ENCODE measurements around the gene SMYD2. TPM values are rescaled to one million over a fixed set of nuclear protein-coding genes. Genes with fewer than 3 reads are reported as not detected.
A peak's percentile ranks its signal among the peaks of the same experiment; 100 is the strongest.

SMYD2 gene, protein sequence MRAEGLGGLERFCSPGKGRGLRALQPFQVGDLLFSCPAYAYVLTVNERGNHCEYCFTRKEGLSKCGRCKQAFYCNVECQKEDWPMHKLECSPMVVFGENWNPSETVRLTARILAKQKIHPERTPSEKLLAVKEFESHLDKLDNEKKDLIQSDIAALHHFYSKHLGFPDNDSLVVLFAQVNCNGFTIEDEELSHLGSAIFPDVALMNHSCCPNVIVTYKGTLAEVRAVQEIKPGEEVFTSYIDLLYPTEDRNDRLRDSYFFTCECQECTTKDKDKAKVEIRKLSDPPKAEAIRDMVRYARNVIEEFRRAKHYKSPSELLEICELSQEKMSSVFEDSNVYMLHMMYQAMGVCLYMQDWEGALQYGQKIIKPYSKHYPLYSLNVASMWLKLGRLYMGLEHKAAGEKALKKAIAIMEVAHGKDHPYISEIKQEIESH
- 24.2 and 25.8 TPM in 2 replicates for total RNA-seq (2021)
- Bru-seq, nascent RNA, result percentile 66 among the genes with signal in this experiment
- percentile 64 among the genes with signal in this experiment for BruChase-seq, experiment 1, labeled RNA remaining after a 2-hour chase
- BruChase-seq, experiment 2, labeled RNA remaining after a 6-hour chase, result percentile 56 among the genes with signal in this experiment
- long read RNA-seq, transcript SMYD2-201 (12 exons, 1,671 nt), result major isoform, 53 of 63 reads
- long read RNA-seq, partial matches to known transcripts, result 2 of 63 reads
- long read RNA-seq, other reads (novel, unspliced or antisense), result 5 of 63 reads

DNA sequence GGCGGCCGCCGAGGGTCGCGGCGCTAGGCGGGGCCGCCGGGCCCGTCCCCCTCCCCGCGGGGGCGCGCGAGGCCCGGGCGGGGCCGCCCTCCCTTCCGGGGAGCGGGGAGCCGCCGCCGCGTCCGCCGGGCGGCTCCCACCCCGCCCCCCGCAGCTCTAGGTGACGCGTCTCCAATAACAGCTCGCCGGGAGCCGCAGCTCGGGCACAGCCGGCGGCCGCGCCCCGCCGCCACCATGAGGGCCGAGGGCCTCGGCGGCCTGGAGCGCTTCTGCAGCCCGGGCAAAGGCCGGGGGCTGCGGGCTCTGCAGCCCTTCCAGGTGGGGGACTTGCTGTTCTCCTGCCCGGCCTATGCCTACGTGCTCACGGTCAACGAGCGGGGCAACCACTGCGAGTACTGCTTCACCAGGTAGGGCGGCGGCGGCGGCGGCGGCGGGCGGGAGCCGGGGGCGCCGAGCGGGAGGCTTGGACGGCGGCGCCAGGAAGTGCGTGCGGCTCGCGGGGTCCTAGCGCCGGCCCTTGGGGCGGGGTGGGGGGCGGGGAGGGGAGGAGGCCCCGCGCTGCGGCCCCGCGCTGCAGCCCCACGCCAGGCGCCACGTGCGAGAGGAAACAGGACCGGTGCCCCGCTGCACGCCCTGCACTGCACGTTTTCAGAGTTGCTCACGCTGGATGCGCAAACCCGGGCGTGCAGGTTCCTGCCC is at the start of gene SMYD2:
Gene SMYD2, plus strand, starts transcription at position 139 of the 699 bp plus-strand sequence. Its CDS starts 96 bp downstream, at position 235.
- Histone ChIP-seq H3K9me3 (ENCODE audit: low read depth, low read length, poor library complexity, severe bottlenecking) (no peaks in the 10 kb centered on the region), H3K27me3 (replicated peaks; ENCODE audit: insufficient read depth, low read depth, low read length, poor library complexity) (no peaks in the 10 kb centered on the region), H3K4me3 (ENCODE audit: low read depth, low read length, poor library complexity, severe bottlenecking) (peak within 1 kb of the TSS; percentile 89), H3K27ac (ENCODE audit: low read depth, low read length, poor library complexity, severe bottlenecking) (peak within 1 kb of the TSS; percentile 85), H3K36me3 (ENCODE audit: insufficient read depth, low read length, poor library complexity, severe bottlenecking) (no peaks in the 10 kb centered on the region), H3K4me1 (ENCODE audit: insufficient read depth, low read length, poor library complexity, severe bottlenecking) (peaks cover 18% of the 10 kb centered on the region)
- BruUV-seq (replicated peaks), result no TSS peak
- ChIA-PET CTCF (no interaction called here), POLR2A (ENCODE audit: low non-redundant PET) (no interaction called here)
- DNase-seq (ENCODE audit: low spot score), result peak; percentile 82
- intact Hi-C loops (cut with micrococcal nuclease; ENCODE audit: unreplicated experiment), result no loop called here
- no peak for TF ChIP-seq EZH2 (IDR thresholded peaks at IDR 0.05; ENCODE audit: borderline replicate concordance, low read depth, low read length, poor library complexity, severe bottlenecking)

DNA sequence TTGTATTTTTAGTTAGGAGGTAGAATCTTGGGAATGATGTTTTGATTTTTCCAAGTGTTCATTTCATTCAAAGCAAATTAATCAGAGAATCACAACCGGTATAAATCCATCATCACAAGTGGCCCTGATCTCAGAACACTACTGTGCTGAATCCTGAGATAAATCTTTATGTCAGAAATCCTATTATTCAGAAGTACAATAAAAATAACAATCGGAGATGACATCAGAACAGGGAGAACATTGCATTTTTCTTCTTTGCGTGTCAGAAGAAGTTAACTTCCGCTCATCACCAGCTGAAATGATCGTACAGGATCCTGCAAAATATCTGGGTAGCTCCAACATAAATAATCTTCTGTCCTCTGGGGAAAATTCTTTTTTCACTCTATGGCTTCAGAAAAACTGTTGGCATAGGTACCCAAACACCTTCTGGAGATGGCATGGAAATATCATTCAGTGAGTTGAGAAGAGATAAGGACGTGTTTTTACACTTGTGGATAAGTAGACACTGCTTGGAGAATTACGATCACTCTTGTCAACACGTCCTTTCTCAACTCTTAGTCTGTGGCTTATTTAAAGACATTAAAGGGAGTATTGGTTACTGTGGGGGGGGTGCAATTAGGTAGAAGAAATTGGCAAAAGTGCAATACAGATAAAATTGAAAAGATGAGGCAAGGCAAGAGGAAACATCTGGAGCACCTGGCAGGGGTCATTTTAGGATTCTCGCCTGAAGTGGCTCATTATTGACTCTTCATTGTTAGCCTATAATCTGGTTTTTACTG is 46.9 kb upstream of the SMYD2 start:
- H3K4me3 ChIP-seq (ENCODE audit: low read depth, low read length, poor library complexity, severe bottlenecking), result no peak overlapping the region
- peaks cover 30% of the 10 kb centered on the region for H3K27me3 ChIP-seq (replicated peaks; ENCODE audit: insufficient read depth, low read depth, low read length, poor library complexity)
- no peaks in the 10 kb centered on the region for H3K4me1 ChIP-seq (ENCODE audit: insufficient read depth, low read length, poor library complexity, severe bottlenecking)
- no peaks in the 10 kb centered on the region for H3K9me3 ChIP-seq (ENCODE audit: low read depth, low read length, poor library complexity, severe bottlenecking)
- no peak for DNase-seq (ENCODE audit: low spot score)
- TF ChIP-seq, protein P1, sequence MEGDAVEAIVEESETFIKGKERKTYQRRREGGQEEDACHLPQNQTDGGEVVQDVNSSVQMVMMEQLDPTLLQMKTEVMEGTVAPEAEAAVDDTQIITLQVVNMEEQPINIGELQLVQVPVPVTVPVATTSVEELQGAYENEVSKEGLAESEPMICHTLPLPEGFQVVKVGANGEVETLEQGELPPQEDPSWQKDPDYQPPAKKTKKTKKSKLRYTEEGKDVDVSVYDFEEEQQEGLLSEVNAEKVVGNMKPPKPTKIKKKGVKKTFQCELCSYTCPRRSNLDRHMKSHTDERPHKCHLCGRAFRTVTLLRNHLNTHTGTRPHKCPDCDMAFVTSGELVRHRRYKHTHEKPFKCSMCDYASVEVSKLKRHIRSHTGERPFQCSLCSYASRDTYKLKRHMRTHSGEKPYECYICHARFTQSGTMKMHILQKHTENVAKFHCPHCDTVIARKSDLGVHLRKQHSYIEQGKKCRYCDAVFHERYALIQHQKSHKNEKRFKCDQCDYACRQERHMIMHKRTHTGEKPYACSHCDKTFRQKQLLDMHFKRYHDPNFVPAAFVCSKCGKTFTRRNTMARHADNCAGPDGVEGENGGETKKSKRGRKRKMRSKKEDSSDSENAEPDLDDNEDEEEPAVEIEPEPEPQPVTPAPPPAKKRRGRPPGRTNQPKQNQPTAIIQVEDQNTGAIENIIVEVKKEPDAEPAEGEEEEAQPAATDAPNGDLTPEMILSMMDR (conservative IDR thresholded peaks at IDR 0.05; ENCODE audit: low read depth, low read length), result no peak
- TF ChIP-seq EZH2 (IDR thresholded peaks at IDR 0.05; ENCODE audit: borderline replicate concordance, low read depth, low read length, poor library complexity, severe bottlenecking), result no peak
- H3K36me3 ChIP-seq (ENCODE audit: insufficient read depth, low read length, poor library complexity, severe bottlenecking), result no peaks in the 10 kb centered on the region
- BruUV-seq (replicated peaks), result no TSS peak
- CTCF ChIA-PET, result no interaction called here
- intact Hi-C loops (cut with micrococcal nuclease; ENCODE audit: unreplicated experiment), result no loop called here
- H3K27ac ChIP-seq (ENCODE audit: low read depth, low read length, poor library complexity, severe bottlenecking), result no peak overlapping the region
- POLR2A ChIA-PET (ENCODE audit: low non-redundant PET), result no interaction called here

DNA sequence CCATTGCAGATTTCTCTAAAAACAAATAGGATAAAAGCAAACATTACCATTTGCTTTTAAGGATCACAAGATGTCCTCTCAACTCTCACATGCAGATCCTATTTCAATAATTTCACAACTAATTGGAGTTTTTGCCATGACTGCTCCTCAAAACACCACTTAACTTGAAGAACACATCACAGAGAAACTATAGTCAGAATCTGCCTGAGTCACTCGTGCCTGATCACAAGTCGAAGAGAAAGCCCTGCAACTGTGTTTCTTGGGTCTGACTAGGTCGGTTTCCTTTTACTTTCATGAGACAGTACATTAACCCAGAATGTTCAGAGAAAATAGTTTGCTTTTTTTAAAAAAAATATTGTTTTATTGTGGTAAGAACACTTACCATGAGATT is 46.3 kb upstream of the SMYD2 start:
- Histone ChIP-seq H3K9me3 (ENCODE audit: low read depth, low read length, poor library complexity, severe bottlenecking) (no peaks in the 10 kb centered on the region), H3K27me3 (replicated peaks; ENCODE audit: insufficient read depth, low read depth, low read length, poor library complexity) (peaks cover 30% of the 10 kb centered on the region), H3K36me3 (ENCODE audit: insufficient read depth, low read length, poor library complexity, severe bottlenecking) (no peaks in the 10 kb centered on the region), H3K4me1 (ENCODE audit: insufficient read depth, low read length, poor library complexity, severe bottlenecking) (no peaks in the 10 kb centered on the region), H3K27ac (ENCODE audit: low read depth, low read length, poor library complexity, severe bottlenecking) (no peak overlapping the region), H3K4me3 (ENCODE audit: low read depth, low read length, poor library complexity, severe bottlenecking) (no peak overlapping the region)
- CTCF ChIA-PET, result no interaction called here
- intact Hi-C loops (cut with micrococcal nuclease; ENCODE audit: unreplicated experiment), result no loop called here
- POLR2A ChIA-PET (ENCODE audit: low non-redundant PET), result no interaction called here
- no peak for DNase-seq (ENCODE audit: low spot score)
- BruUV-seq (replicated peaks), result no TSS peak
- no peak for TF ChIP-seq EZH2 (IDR thresholded peaks at IDR 0.05; ENCODE audit: borderline replicate concordance, low read depth, low read length, poor library complexity, severe bottlenecking)
- TF ChIP-seq, protein P1 (conservative IDR thresholded peaks at IDR 0.05; ENCODE audit: low read depth, low read length), result no peak

All from A673 (cell line).